ENCODE results near the gene SRP54.

Gene SRP54

GRCh38 chr14:35043046-35043445 is 60.3 kb downstream of the SRP54 start:
- no peak for DNase-seq (ENCODE audit: low read depth)
- TF ChIP-seq, protein P1, sequence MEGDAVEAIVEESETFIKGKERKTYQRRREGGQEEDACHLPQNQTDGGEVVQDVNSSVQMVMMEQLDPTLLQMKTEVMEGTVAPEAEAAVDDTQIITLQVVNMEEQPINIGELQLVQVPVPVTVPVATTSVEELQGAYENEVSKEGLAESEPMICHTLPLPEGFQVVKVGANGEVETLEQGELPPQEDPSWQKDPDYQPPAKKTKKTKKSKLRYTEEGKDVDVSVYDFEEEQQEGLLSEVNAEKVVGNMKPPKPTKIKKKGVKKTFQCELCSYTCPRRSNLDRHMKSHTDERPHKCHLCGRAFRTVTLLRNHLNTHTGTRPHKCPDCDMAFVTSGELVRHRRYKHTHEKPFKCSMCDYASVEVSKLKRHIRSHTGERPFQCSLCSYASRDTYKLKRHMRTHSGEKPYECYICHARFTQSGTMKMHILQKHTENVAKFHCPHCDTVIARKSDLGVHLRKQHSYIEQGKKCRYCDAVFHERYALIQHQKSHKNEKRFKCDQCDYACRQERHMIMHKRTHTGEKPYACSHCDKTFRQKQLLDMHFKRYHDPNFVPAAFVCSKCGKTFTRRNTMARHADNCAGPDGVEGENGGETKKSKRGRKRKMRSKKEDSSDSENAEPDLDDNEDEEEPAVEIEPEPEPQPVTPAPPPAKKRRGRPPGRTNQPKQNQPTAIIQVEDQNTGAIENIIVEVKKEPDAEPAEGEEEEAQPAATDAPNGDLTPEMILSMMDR (IDR thresholded peaks at IDR 0.05; ENCODE audit: low read depth, low read length, missing control alignments), result no peak
- H3K4me3 ChIP-seq (ENCODE audit: low read depth, low read length), result no peak overlapping the region
- in situ Hi-C loops (cut with HindIII; ENCODE audit: low sequenced_read_pairs), result no loop called here

- TF ChIP-seq, protein P1 (IDR thresholded peaks at IDR 0.05; ENCODE audit: low read depth, low read length, missing control alignments), result no peak
- in situ Hi-C loops (cut with HindIII; ENCODE audit: low sequenced_read_pairs), result no loop called here
- DNase-seq (ENCODE audit: low read depth), result no peak
- peak overlapping the region; percentile 96 for H3K4me3 ChIP-seq (ENCODE audit: low read depth, low read length)
Observed at GRCh38 chr14:35044939-35045797, 62.4 kb downstream of the SRP54 start.

DNA sequence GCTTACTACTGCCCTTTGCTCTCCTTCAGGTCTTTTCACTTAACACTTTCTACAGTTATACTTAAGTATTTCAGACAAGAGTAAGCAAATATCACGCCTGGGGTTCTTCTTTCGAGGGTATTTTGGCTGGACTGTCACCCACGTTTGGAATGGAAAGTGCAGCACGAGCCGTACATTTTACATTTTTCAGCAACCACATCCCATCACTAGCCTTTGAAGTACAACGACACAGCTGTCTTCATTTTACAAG is 62.9 kb downstream of the SRP54 start:
- TF ChIP-seq, protein P1 (IDR thresholded peaks at IDR 0.05; ENCODE audit: low read depth, low read length, missing control alignments), result no peak
- in situ Hi-C loops (cut with HindIII; ENCODE audit: low sequenced_read_pairs), result no loop called here
- no peak for DNase-seq (ENCODE audit: low read depth)
- H3K4me3 ChIP-seq (ENCODE audit: low read depth, low read length), result peak overlapping the region; percentile 96

GRCh38 chr14:35046048-35046750 is 63.4 kb downstream of the SRP54 start, which contains the start of gene FAM177A1:
TSS of gene FAM177A1 (plus strand) at chr14:35046272. CDS start at chr14:35046464, 192 bp downstream.
- DNase-seq (ENCODE audit: low read depth), result peak; percentile 87
- peak within 1 kb of the TSS; percentile 96 for H3K4me3 ChIP-seq (ENCODE audit: low read depth, low read length)
- TF ChIP-seq, protein P1 (IDR thresholded peaks at IDR 0.05; ENCODE audit: low read depth, low read length, missing control alignments), result no peak
- in situ Hi-C loops (cut with HindIII; ENCODE audit: low sequenced_read_pairs), result no loop called here

DNA sequence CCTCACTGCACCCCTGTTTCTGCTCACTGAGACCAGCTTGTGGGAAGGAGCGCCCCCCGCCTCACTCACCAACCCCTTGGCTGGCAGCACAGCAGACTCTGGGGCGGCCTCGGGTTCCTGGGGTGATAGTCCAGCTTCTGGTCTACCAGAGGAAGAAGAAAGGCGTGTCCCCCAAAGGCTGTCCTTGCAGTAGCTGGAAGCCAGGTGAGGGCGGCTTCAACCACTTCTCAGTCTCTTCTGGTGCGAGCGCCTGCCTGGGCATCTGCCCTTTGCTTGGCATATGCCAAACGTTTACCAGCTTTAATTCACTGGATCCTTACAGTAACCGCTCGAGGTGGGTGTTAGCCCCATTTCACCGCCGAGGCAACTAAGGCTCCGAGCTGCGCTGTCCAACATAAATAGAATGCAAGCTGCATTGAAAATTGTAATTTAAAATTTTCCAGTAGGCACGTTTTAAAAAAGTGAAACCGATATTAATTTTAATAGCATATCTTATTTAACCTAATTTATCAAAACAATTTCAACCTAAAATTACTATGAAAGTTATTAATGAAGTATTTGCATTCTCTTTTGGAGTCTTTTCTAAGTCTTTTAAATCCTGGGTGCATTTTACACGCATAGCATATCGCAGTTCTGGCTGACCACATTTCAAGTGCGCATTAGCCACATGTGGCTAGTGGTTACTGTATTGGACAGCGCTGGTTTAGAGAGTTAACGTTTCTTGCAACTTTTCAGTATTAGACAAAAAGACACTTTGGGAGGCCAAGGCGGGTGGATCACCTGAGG is 64.2 kb downstream of the SRP54 start:
- TF ChIP-seq, protein P1 (IDR thresholded peaks at IDR 0.05; ENCODE audit: low read depth, low read length, missing control alignments), result no peak
- DNase-seq (ENCODE audit: low read depth), result no peak
- in situ Hi-C loops (cut with HindIII; ENCODE audit: low sequenced_read_pairs), result no loop called here
- peak overlapping the region; percentile 96 for H3K4me3 ChIP-seq (ENCODE audit: low read depth, low read length)

- no peak for DNase-seq (ENCODE audit: low read depth)
- TF ChIP-seq, protein P1 (IDR thresholded peaks at IDR 0.05; ENCODE audit: low read depth, low read length, missing control alignments), result no peak
- in situ Hi-C loops (cut with HindIII; ENCODE audit: low sequenced_read_pairs), result no loop called here
- peak overlapping the region; percentile 96 for H3K4me3 ChIP-seq (ENCODE audit: low read depth, low read length)
Observed at GRCh38 chr14:35047976-35048513, 65.3 kb downstream of the SRP54 start.

Measured in astrocyte of the cerebellum (primary cell).